Measurements from ENCODE around the gene LSAMP. TPM values are rescaled to one million over a fixed set of nuclear protein-coding genes. Genes with fewer than 3 reads are reported as not detected.
A peak's percentile ranks its signal among the peaks of the same experiment; 100 is the strongest.

The LSAMP gene
- total and polyA plus RNA-seq, 8 donors: 17.3 to 28.0 (median 26.0) TPM

GRCh38 chr3:115899535-115899934, 545.8 kb downstream of the LSAMP start:
- TF ChIP-seq, protein P1, sequence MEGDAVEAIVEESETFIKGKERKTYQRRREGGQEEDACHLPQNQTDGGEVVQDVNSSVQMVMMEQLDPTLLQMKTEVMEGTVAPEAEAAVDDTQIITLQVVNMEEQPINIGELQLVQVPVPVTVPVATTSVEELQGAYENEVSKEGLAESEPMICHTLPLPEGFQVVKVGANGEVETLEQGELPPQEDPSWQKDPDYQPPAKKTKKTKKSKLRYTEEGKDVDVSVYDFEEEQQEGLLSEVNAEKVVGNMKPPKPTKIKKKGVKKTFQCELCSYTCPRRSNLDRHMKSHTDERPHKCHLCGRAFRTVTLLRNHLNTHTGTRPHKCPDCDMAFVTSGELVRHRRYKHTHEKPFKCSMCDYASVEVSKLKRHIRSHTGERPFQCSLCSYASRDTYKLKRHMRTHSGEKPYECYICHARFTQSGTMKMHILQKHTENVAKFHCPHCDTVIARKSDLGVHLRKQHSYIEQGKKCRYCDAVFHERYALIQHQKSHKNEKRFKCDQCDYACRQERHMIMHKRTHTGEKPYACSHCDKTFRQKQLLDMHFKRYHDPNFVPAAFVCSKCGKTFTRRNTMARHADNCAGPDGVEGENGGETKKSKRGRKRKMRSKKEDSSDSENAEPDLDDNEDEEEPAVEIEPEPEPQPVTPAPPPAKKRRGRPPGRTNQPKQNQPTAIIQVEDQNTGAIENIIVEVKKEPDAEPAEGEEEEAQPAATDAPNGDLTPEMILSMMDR (IDR thresholded peaks at IDR 0.05): no peak
- intact Hi-C loops (cut with DNase I): no loop called here
- H3K27me3 ChIP-seq: no peaks in the 10 kb centered on the region

GRCh38 chr3:115898656-115899410, 546.5 kb downstream of the LSAMP start:
- intact Hi-C loops (cut with DNase I): no loop called here
- ATAC-seq (no peak), DNase-seq (no peak)
- Histone ChIP-seq H3K27ac (no peak overlapping the region), H3K27me3 (no peaks in the 10 kb centered on the region), H3K36me3 (no peaks in the 10 kb centered on the region), H3K9me3 (no peaks in the 10 kb centered on the region), H3K4me1 (no peaks in the 10 kb centered on the region), H3K4me3 (no peak overlapping the region)
- TF ChIP-seq, protein P1 (IDR thresholded peaks at IDR 0.05): no peak

More at GRCh38 chr3:115899535-115899934, 545.8 kb downstream of the LSAMP start:
- Histone ChIP-seq H3K4me3 (no peak overlapping the region), H3K4me1 (no peaks in the 10 kb centered on the region), H3K36me3 (no peaks in the 10 kb centered on the region), H3K27ac (no peak overlapping the region), H3K9me3 (no peaks in the 10 kb centered on the region)
- ATAC-seq (no peak), DNase-seq (no peak)

GRCh38 chr3:115891006-115891636, 554.2 kb downstream of the LSAMP start:
- ATAC-seq: no peak
- Histone ChIP-seq H3K4me1 (no peaks in the 10 kb centered on the region), H3K36me3 (no peaks in the 10 kb centered on the region), H3K9me3 (no peaks in the 10 kb centered on the region), H3K4me3 (no peak overlapping the region), H3K27ac (no peak overlapping the region), H3K27me3 (no peaks in the 10 kb centered on the region)
- DNase-seq: no peak
- intact Hi-C loops (cut with DNase I): no loop called here
- TF ChIP-seq, protein P1 (IDR thresholded peaks at IDR 0.05): no peak

GRCh38 chr3:115890579-115890978, 554.7 kb downstream of the LSAMP start:
- TF ChIP-seq, protein P1 (IDR thresholded peaks at IDR 0.05): no peak
- no peak for ATAC-seq
- intact Hi-C loops (cut with DNase I): no loop called here

GRCh38 chr3:115885621-115886020, 559.7 kb downstream of the LSAMP start:
- DNase-seq (peak in 1 of 4 donors; percentile 21), ATAC-seq (no peak)
- Histone ChIP-seq H3K4me3 (no peak overlapping the region), H3K4me1 (no peaks in the 10 kb centered on the region), H3K9me3 (no peaks in the 10 kb centered on the region), H3K36me3 (no peaks in the 10 kb centered on the region), H3K27ac (no peak overlapping the region), H3K27me3 (no peaks in the 10 kb centered on the region)
- intact Hi-C loops (cut with DNase I): no loop called here
- TF ChIP-seq, protein P1 (IDR thresholded peaks at IDR 0.05): no peak

More at GRCh38 chr3:115890579-115890978, 554.7 kb downstream of the LSAMP start:
- no peak for DNase-seq
- Histone ChIP-seq H3K9me3 (no peaks in the 10 kb centered on the region), H3K27ac (no peak overlapping the region), H3K4me1 (no peaks in the 10 kb centered on the region), H3K4me3 (no peak overlapping the region), H3K27me3 (no peaks in the 10 kb centered on the region), H3K36me3 (no peaks in the 10 kb centered on the region)

All from left lung (tissue), 10 donors.